Hypothalamus (tissue), 51 donors: Measurements from ENCODE around the gene FKBP10.
"Not testable (repeated sequence)": the region's sequence is repeated elsewhere in the genome, so short reads cannot be mapped to it uniquely, and the experiment has no call there.

Source experiments
- DNase-seq, 51 donors: peaks; one replicate each; lab custom pipeline; 2025; lab: John Stamatoyannopoulos, UW

Gene FKBP10

GRCh38 chr17:41803049-41804020 lies 9.5 kb upstream of the FKBP10 start:
- DNase-seq, result no peak

- DNase-seq, result no peak
Observed at GRCh38 chr17:41806685-41807445, 5.9 kb upstream of the FKBP10 start.

- peak in 3 of 51 donors; percentile 32 to 42 (median 38) for DNase-seq
Observed at GRCh38 chr17:41810659-41811548, 1.9 kb upstream of the FKBP10 start.

GRCh38 chr17:41811549-41812380 lies 1.0 kb upstream of the FKBP10 start, which contains the start of gene P3H4:
Gene P3H4 (minus strand): TSS chr17:41811949. CDS start chr17:41811915, 34 bp downstream.
- DNase-seq, result peak in 47 of 51 donors; percentile 20 to 87 (median 62)

- no peak for DNase-seq
Observed at GRCh38 chr17:41813152-41813680, 412 bp downstream of the FKBP10 start.

GRCh38 chr17:41813699-41814124 lies 908 bp downstream of the FKBP10 start:
- no peak for DNase-seq

GRCh38 chr17:41814195-41814594 lies 1.4 kb downstream of the FKBP10 start:
- DNase-seq, result no peak

- DNase-seq, result no peak
Observed at GRCh38 chr17:41816637-41817320, 4.0 kb downstream of the FKBP10 start.

GRCh38 chr17:41818024-41818423 lies 5.2 kb downstream of the FKBP10 start:
- no peak for DNase-seq

GRCh38 chr17:41821776-41822175 lies 9.0 kb downstream of the FKBP10 start:
- DNase-seq, result no peak

- DNase-seq, result no peak
Observed at GRCh38 chr17:41822216-41823140, 9.7 kb downstream of the FKBP10 start.

- DNase-seq, result no peak
Observed at GRCh38 chr17:41823141-41823524, 10.3 kb downstream of the FKBP10 start.

- DNase-seq, result no peak
Observed at GRCh38 chr17:41823580-41823979, 10.8 kb downstream of the FKBP10 start.

GRCh38 chr17:41824086-41824485 lies 11.3 kb downstream of the FKBP10 start:
- no peak for DNase-seq

GRCh38 chr17:41825175-41825845 lies 12.5 kb downstream of the FKBP10 start:
- DNase-seq, result no peak

- DNase-seq, result not testable (repeated sequence)
Observed at GRCh38 chr17:41829961-41830360, 17.2 kb downstream of the FKBP10 start.
